IPS-15b (cell line): Measurements from ENCODE around the gene POLE3.
"Not testable (repeated sequence)": the region's sequence is repeated elsewhere in the genome, so short reads cannot be mapped to it uniquely, and the experiment has no call there.

Source experiments
- H3K27me3 ChIP-seq: one replicate; pipeline ENCODE4 v1.6.1; 2013; ENCODE audit warnings: low read length; ENCODE audit not compliant: control insufficient read depth, insufficient read depth
- H3K36me3 ChIP-seq: one replicate; pipeline ENCODE4 v1.6.1; 2013; ENCODE audit warnings: low read length; ENCODE audit not compliant: control insufficient read depth, insufficient read depth
- H3K4me1 ChIP-seq: one replicate; pipeline ENCODE4 v1.6.1; 2013; ENCODE audit warnings: mild to moderate bottlenecking, low read length; ENCODE audit not compliant: control insufficient read depth, insufficient read depth
- H3K4me3 ChIP-seq: one replicate; pipeline ENCODE4 v1.5.1; 2013; ENCODE audit warnings: low read depth, low read length
- H3K9ac ChIP-seq: one replicate; pipeline ENCODE4 v1.6.1; 2013; ENCODE audit warnings: low read depth, mild to moderate bottlenecking, low read length
- H3K9me3 ChIP-seq: one replicate; pipeline ENCODE4 v1.6.1; 2013; ENCODE audit warnings: mild to moderate bottlenecking, low read length; ENCODE audit not compliant: control insufficient read depth, insufficient read depth

The POLE3 gene

DNA sequence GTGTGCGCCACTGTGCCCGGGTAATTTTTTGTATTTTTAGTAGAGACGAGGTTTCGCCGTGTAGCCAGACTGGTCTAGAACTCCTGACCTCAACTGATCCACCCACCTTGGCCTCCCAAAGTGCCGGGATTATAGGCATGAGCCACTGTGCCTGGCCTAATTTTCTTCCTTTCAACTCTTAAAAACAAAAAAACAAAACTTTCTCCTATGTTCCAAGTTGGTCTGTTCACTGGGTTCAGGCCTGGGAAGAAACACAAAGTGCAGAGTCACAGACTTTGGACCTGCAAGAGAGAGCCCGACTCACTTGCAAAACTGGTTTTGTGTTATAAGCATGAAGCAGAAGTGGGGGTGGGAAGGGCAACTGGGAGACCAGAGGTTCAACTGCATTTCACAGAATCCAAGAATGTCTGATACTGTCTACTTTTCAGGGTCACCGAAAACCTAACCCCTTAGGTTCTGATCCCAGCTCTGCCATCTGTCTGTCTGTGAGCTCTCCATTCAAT is 28.5 kb downstream of the POLE3 start:
- H3K36me3 ChIP-seq: no peaks in the 10 kb centered on the region
- no peak overlapping the region for H3K4me3 ChIP-seq
- H3K9ac ChIP-seq: no peak overlapping the region
- H3K27me3 ChIP-seq: no peaks in the 10 kb centered on the region
- no peaks in the 10 kb centered on the region for H3K4me1 ChIP-seq
- no peaks in the 10 kb centered on the region for H3K9me3 ChIP-seq

DNA sequence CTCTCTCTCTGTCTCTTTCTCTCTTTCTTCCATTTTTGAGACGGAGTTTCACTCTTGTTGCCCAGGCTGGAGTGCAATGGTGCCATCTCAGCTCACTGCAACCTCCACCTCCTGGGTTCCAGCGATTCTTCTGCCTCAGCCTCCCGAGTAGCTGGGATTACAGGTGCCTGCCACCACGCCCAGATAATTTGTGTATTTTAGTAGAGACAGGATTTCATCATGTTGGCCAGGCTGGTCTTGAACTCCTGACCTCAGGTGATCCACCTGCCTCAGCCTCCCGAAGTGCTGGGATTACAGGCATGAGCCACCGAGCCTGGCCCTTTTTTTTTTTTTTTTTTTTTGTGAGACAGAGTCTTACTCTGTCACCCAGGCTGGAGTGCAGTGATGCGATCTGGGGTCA is 29.0 kb downstream of the POLE3 start:
- not testable (repeated sequence) for H3K4me1 ChIP-seq, H3K9me3 ChIP-seq, H3K27me3 ChIP-seq, H3K4me3 ChIP-seq, H3K36me3 ChIP-seq, H3K9ac ChIP-seq

DNA sequence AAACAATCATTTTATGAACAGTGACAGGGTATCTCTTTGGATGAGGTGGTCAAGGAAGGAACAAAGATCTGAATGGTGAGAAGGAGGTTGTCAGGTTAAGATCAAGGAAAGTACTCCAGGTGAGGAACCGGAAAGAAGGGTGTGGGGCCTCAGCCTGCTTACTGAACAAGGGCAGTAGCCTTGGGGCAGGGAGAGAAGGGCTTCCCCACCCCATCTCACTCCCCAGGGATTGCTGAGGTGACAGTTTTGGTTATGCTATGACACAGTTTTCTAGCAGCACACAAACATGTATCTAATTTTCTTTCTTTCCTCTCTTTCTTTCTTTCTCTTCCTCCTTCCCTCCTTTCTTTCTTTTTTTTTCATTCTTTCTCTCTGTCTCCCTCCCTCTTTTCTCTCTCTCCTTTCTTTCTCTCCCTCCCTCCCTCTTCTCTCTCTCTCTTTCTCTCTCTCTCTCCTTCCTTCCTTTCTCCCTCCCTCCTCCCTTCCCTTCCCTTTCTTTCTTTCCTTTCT is 29.6 kb downstream of the POLE3 start:
- Histone ChIP-seq H3K9me3 (no peaks in the 10 kb centered on the region), H3K9ac (no peak overlapping the region), H3K4me1 (no peaks in the 10 kb centered on the region), H3K27me3 (no peaks in the 10 kb centered on the region), H3K36me3 (no peaks in the 10 kb centered on the region), H3K4me3 (no peak overlapping the region)

DNA sequence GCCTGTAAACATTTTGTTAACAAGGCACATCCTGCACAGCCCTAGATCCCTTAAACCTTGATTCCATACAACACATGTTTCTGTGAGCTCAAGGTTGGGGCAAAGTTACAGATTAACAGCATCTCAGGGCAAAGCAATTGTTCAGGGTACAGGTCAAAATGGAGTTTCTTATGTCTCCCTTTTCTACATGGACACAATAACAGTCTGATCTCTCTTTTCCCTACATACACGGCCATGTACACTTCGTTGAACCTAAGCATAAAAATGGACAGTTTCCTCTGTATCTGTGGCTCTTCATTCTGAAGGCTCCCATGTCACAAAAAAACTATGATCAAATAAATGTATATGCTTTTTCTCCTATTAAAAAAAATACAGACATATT is 30.7 kb downstream of the POLE3 start:
- H3K4me3 ChIP-seq, H3K27me3 ChIP-seq, H3K9me3 ChIP-seq, H3K9ac ChIP-seq, H3K36me3 ChIP-seq, H3K4me1 ChIP-seq: not testable (repeated sequence)

DNA sequence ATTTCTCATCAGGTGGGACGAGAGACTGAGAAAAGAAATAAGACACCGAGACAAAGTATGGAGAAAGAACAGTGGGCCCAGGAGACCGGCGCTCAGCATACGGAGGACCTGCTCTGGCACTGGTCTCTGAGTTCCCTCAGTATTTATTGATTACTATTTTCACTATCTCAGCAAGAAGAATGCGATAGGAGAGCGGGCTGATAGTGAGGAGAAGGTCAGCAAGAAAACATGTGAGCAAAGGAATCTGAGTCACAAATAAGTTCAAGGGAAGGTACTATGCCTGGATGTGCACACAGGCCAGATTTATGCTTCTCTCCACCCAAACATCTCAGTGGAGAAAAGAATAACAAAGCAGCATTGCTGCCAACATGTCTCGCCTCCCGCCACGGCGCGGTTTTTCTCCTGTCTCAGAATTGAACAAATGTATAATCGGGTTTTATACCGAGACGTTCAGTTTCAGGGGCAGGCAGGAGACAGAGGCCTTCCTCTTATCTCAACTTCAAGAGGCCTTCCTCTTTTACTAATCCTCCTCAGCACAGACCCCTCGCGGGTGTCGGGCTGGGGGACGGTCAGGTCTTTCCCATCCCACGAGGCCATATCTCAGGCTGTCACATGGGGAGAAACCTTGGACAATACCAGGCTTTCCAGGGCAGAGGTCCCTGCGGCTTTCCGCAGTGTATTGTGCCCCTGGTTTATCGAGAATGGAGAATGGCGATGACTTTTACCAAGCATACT is 31.2 kb downstream of the POLE3 start:
- not testable (repeated sequence) for H3K4me3 ChIP-seq, H3K27me3 ChIP-seq, H3K36me3 ChIP-seq, H3K9ac ChIP-seq, H3K9me3 ChIP-seq, H3K4me1 ChIP-seq

DNA sequence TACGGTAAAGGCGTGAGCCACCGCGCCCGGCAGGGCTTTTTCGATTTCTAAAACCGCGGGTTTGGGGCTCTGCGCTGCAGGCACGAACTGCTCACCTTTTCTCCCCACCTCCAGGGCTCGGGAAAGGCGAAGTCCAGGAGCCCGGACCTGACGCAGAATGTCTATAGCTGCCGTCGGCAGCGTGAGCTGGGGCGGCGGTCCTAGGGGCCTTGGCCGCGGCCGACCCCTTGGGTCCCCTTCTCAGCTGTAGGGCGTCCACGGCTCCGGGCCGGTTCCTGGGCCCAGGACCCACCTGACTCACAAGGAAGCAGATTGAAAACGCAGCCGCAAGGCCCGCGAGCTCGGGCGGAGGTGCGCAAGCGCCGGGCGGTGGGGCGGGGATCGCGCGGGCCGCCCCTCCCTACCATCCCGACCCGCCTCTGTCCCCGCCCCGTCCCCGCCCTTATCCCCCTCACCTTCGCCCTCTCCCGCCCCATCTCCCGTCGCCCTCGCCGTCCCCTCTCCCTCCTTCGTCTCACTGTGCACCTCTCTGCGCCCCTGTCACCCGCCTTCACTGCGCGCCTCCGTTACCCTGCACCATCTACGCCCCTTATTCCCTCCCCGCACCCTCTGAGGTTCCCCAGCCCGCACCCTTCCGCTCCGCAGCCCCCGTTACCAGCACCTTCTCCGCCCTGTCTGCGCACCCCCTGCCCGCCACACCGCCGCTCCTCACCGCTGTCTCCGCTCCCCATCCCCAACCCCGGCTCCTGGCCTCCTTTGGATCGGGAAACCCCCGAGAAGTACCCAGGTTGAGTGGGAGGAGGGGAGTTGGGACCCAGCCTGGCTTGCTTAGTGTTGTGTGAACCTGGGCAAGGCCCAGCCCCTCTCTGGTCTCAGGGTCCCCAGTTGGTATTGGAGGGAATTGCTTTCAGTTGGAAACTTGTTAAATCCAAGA is 33.6 kb downstream of the POLE3 start, which contains the start of gene HDHD3:
Gene HDHD3 (minus strand): TSS at position 353 of the 934 bp plus-strand sequence. CDS start 2,632 bp downstream, outside the sequence.
- H3K27me3 ChIP-seq: no peaks in the 10 kb centered on the region
- peaks cover 6% of the 10 kb centered on the region for H3K36me3 ChIP-seq
- H3K9ac ChIP-seq: peak within 1 kb of the TSS; percentile 81
- H3K4me1 ChIP-seq: peaks cover 4% of the 10 kb centered on the region
- H3K9me3 ChIP-seq: no peaks in the 10 kb centered on the region
- H3K4me3 ChIP-seq: peak within 1 kb of the TSS; percentile 86

DNA sequence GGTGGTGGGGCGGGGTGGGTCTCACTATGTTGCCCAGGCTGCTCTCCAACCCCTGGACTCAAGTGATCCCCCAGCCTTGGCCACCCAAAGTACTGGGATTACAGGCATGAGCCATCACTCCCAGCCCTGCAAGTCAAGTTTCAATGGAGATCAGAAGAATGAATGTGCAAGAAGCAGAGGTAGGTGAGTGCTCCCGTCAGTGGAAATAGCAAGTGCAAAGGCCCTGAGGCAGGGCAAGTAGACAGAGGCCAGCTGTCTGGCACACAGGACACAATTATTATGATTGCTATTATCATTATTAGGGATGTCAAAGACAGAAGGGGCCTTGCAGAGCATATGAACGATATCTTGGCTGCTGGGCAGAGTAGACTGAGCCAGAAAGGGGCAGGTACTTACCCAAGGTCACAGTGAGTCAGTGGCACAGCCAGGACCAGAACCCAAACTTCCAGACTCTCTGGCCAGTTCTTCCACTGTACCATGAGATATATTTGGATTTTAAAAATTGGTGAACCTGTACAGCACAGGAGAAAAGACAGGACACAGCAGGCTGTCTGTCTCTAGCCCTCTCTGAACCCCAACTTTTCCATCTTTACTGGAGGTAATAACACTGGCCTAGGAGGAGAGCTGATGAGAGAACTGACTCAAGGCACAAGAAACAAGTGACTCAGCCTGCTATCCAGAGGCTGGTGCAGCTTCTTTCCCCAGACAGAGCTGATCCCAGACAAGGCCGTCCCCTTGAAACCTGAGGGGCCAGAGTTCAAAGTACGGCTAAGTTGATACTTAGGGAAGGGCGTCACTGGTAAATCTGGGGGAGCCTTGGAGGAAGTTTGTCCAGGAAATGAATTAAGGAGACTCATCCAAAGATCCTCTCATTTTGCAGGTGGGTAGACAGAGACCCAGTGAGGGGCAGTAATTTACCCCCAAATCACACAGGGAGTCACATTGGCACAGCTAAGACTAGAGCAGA is 35.1 kb downstream of the POLE3 start:
- Histone ChIP-seq H3K36me3 (peaks cover 6% of the 10 kb centered on the region), H3K9me3 (no peaks in the 10 kb centered on the region), H3K4me3 (peak overlapping the region; percentile 18), H3K9ac (no peak overlapping the region), H3K27me3 (no peaks in the 10 kb centered on the region), H3K4me1 (peaks cover 4% of the 10 kb centered on the region)

DNA sequence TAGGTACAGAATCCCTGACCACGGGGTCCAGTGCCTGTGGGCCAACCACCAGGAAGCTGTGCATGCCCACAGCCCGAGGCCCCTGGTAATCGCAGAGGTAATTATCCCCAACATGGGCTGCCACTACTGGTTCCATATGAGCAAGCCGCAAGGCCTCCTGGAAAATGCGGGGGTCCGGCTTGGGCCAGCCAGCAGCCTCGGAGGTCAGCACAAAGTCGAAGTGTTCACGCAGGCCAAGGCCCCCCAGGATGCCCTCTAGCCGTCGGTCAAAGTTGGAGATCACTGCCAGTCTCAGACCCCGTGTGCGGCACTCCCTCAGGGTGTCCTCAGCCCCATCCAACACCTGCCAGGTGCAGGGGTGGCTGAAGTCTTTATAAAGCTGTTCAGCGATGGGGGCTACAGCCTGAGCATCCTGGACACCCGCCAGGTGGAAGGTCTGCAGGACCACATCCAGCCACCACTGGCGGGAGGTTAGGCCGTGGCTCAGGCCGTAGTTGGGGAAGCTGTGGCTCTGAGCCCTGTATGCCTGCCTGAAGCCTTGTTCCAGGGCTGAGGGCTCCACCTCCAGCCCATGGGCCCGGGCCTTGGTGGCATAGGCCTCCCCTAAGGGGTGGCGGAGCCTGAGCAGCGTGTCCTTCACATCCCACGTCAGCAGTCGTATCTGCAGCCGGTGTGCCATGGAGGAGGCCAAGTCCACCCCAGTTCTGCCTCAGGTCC is 36.6 kb downstream of the POLE3 start:
- H3K36me3 ChIP-seq: peaks cover 6% of the 10 kb centered on the region
- H3K9ac ChIP-seq: no peak overlapping the region
- H3K4me1 ChIP-seq: peaks cover 4% of the 10 kb centered on the region
- H3K9me3 ChIP-seq: no peaks in the 10 kb centered on the region
- H3K27me3 ChIP-seq: no peaks in the 10 kb centered on the region
- no peak overlapping the region for H3K4me3 ChIP-seq

DNA sequence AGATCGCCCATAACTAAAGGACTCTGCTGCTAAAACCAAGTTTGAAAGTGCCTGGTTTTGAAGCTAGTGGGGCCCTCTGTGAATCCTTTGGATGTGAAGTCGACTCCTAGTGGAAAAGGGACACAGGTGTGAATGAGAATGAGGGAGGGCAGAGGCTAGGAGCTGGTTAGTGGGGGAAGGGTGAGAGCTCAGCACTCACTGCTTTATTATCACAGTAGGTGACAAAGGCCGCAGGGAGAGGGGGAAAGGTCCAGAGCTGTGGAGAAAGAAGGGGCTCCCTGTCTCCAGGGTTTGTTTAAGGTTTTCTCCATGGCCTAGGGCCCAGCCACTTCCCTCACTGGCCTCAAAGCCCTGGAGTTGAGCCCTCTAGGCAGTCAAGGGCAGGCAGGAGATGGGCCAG is 37.2 kb downstream of the POLE3 start:
- peaks cover 4% of the 10 kb centered on the region for H3K4me1 ChIP-seq
- H3K36me3 ChIP-seq: peaks cover 6% of the 10 kb centered on the region
- no peaks in the 10 kb centered on the region for H3K27me3 ChIP-seq
- H3K9me3 ChIP-seq: no peaks in the 10 kb centered on the region
- H3K4me3 ChIP-seq: no peak overlapping the region
- H3K9ac ChIP-seq: no peak overlapping the region

DNA sequence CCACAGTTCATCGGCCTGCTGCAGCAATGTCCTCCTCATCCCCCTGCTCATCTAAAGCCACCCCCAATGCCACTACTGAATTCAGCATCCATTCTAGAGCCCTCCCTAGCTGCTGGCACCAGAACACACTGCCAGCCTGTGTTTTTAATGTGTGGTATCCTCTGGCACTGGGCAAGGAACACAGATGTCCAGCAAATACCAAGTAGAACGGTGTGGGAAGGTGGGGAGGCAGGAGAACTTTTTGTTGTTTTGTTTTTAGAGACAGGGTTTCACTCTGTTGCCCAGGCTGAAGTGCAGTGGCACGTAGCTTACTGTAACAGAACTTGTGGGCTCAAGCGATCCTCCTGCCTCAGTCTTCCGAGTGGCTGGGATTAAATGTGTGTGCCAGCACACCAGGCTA is 38.4 kb downstream of the POLE3 start:
- H3K4me3 ChIP-seq: no peak overlapping the region
- H3K9ac ChIP-seq: no peak overlapping the region
- H3K27me3 ChIP-seq: no peaks in the 10 kb centered on the region
- peaks cover 6% of the 10 kb centered on the region for H3K36me3 ChIP-seq
- H3K4me1 ChIP-seq: peaks cover 4% of the 10 kb centered on the region
- no peaks in the 10 kb centered on the region for H3K9me3 ChIP-seq
